ENCODE results near the gene B3GLCT. TPM values are rescaled to one million over a fixed set of nuclear protein-coding genes. Genes with fewer than 3 reads are reported as not detected.

B3GLCT gene
- total and polyA plus RNA-seq, 2 experiments from 2014 or later, result 2.2 to 4.4 TPM

Other genes starting within 250 kb of the B3GLCT start
- 98.0 and 112 TPM in 2 replicates for gene HSPH1, start 38.1 kb upstream of the B3GLCT start, total RNA-seq (2014; rRNA removed; shearing (Covaris generic))
- 142 and 147 TPM in 2 replicates for gene HSPH1, start 38.1 kb upstream of the B3GLCT start, polyA plus RNA-seq (2016; fragmentation: Nextera tagmentation; extraction: Ambion mirVana)